ENCODE measurements around the gene FUT3. TPM values are rescaled to one million over a fixed set of nuclear protein-coding genes. Genes with fewer than 3 reads are reported as not detected.

FUT3 gene
- polyA plus RNA-seq, 3 donors: not detected

DNA sequence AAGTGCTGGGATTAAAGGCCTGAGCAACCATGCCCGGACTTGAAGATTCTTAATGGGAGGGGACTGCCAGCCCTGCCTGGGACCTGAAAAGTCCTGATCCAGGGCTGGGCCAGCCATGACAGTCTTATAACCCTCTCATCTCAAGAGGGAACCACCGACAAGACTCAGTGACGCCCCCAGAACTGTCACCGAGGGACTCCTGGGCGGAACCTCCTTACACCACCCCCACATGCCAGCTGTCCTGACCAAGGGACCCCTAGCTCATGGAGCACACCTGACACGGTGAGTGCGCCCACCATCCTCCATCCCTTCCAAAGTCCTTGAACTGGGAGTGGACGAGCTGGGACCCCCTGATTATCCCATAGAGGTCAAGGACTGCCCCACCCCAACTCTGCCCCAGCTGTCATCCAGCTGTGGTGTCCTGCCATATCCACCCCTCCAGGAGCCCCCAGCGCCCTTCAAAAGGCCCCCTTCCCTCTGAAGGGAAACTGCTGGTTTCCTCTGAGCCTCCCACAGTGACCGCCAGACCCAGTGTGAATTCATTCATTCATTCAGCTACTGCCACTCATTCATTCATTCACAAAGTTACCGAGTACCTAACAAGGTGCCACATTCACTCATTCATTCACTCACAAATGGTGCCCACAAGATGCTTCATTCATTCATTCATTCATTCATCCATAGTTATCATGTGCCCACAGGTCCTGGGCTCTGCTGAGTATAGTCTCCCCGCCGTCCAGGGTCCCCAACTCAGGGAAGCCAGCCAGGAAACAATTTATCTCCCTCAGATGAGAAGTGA lies 48.7 kb upstream of the FUT3 start:
- Mint-ChIP-seq H3K27me3 (ENCODE audit: low read depth in 3 of 3) (peaks cover 0 to 2% (median 0%) of the 10 kb centered on the region in 3 donors), H3K4me3 (no peak overlapping the region), H3K27ac (no peak overlapping the region), H3K9me3 (peaks cover 0 to 3% (median 0%) of the 10 kb centered on the region in 7 donors), H3K4me1 (peaks cover 14% of the 10 kb centered on the region), H3K36me3 (peaks cover 26 to 47% of the 10 kb centered on the region in 2 donors)
- no peak overlapping the region for H2AFZ ChIP-seq (ENCODE audit: insufficient read depth, low read depth, low read length, poor library complexity, severe bottlenecking)
- intact Hi-C loops (cut with micrococcal nuclease): loop anchor here (5.0 to 10.0 kb wide), 5 partner anchors 75 to 525 kb away; partner anchors contain the start of genes DUS3L (in 1 of the 2), HSD11B1L (in 1 of the 2), KHSRP (in 1 of the 2) and MICOS13 (in 1 of the 2)
- H3K4me2 ChIP-seq (replicated peaks; ENCODE audit: extremely low read depth, low read length, poor library complexity, severe bottlenecking): no peak overlapping the region
- no peak for DNase-seq
- peaks cover 29 to 30% of the 10 kb centered on the region in 2 donors for H3K36me3 ChIP-seq (replicated peaks in 1 of 2; ENCODE audit: control insufficient read depth in 1 of 2, insufficient read depth in 2 of 2, low read length in 2 of 2)
- TF ChIP-seq, protein P1, sequence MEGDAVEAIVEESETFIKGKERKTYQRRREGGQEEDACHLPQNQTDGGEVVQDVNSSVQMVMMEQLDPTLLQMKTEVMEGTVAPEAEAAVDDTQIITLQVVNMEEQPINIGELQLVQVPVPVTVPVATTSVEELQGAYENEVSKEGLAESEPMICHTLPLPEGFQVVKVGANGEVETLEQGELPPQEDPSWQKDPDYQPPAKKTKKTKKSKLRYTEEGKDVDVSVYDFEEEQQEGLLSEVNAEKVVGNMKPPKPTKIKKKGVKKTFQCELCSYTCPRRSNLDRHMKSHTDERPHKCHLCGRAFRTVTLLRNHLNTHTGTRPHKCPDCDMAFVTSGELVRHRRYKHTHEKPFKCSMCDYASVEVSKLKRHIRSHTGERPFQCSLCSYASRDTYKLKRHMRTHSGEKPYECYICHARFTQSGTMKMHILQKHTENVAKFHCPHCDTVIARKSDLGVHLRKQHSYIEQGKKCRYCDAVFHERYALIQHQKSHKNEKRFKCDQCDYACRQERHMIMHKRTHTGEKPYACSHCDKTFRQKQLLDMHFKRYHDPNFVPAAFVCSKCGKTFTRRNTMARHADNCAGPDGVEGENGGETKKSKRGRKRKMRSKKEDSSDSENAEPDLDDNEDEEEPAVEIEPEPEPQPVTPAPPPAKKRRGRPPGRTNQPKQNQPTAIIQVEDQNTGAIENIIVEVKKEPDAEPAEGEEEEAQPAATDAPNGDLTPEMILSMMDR (IDR thresholded peaks at IDR 0.05): no peak
- peaks cover 54% of the 10 kb centered on the region for H3K79me2 ChIP-seq (ENCODE audit: insufficient read depth, low read length)
- H3K9ac ChIP-seq (ENCODE audit: insufficient read depth, low read length, poor library complexity, severe bottlenecking): no peak overlapping the region
- no peaks in the 10 kb centered on the region for H3K27me3 ChIP-seq (ENCODE audit: control insufficient read depth in 2 of 2, insufficient read depth in 2 of 2, low read length in 2 of 2)
- H3K9me3 ChIP-seq (replicated peaks in 1 of 2; ENCODE audit: control insufficient read depth in 1 of 2, insufficient read depth in 1 of 2, low read length in 2 of 2): no peaks in the 10 kb centered on the region
- H3K4me3 ChIP-seq (replicated peaks in 1 of 3; ENCODE audit: low read depth in 2 of 3, low read length in 3 of 3): no peak overlapping the region
- peaks cover 44% of the 10 kb centered on the region for H4K20me1 ChIP-seq (ENCODE audit: insufficient read depth, low read length)
- WGBS (ENCODE audit: insufficient coverage): 91% methylated on average over 11 of the region's 13 CpGs
- H3K27ac ChIP-seq (ENCODE audit: low read depth in 1 of 2, low read length in 2 of 2): no peak overlapping the region
- peaks cover 10 to 12% of the 10 kb centered on the region in 2 donors for H3K4me1 ChIP-seq (ENCODE audit: control insufficient read depth in 1 of 2, insufficient read depth in 2 of 2, low read length in 2 of 2)

DNA sequence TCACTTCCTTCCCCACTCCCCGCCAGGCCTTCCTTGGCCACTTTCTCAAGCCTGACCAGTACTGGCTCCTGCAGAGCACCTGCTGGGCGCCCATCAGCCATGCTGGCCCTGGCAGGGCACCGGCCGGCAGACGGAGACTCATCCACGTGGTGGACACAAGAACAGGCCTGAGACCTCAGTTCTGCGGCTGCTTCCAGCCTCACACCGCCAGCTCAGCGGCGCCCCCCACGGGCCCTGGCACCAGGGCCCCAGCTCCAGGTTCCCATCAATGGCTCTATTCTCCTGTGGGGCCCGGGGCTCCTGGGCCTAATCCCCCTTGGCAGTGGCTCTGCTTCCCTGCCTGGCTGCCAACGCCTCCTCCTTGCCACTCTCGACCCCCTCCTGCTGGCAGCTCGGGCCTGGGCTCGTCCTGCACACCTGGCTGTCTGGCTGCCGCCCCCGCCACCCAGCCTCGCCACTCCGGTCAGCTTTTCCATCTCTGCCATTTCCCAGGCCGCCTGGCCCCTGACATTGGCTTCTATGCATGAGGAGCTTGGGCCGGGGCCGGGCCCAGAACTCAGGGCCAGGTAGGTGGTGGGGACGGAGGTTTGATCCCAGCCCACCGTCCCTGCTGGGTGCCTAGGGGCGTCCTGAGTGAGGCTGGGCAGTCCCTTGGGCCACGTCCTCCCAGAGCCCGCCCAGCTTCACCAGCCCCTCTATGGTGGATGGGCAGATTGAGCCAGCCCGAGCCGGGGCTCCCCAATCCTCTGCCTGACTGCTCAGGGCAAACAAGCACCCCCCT lies 46.1 kb upstream of the FUT3 start:
- no peaks in the 10 kb centered on the region for H3K9me3 Mint-ChIP-seq
- Histone ChIP-seq H3K4me3 (replicated peaks in 1 of 3; ENCODE audit: low read depth in 2 of 3, low read length in 3 of 3) (no peak overlapping the region), H4K20me1 (ENCODE audit: insufficient read depth, low read length) (peaks cover 44% of the 10 kb centered on the region), H3K27ac (ENCODE audit: low read depth in 1 of 2, low read length in 2 of 2) (no peak overlapping the region), H3K4me1 (ENCODE audit: control insufficient read depth in 1 of 2, insufficient read depth in 2 of 2, low read length in 2 of 2) (peaks cover 0 to 1% of the 10 kb centered on the region in 2 donors), H3K36me3 (replicated peaks in 1 of 2; ENCODE audit: control insufficient read depth in 1 of 2, insufficient read depth in 2 of 2, low read length in 2 of 2) (peaks cover 34 to 38% of the 10 kb centered on the region in 2 donors), H3K27me3 (ENCODE audit: control insufficient read depth in 2 of 2, insufficient read depth in 2 of 2, low read length in 2 of 2) (peaks cover 0 to 3% of the 10 kb centered on the region in 2 donors), H3K79me2 (ENCODE audit: insufficient read depth, low read length) (peaks cover 41% of the 10 kb centered on the region), H3K9ac (ENCODE audit: insufficient read depth, low read length, poor library complexity, severe bottlenecking) (no peak overlapping the region), H3K9me3 (replicated peaks in 1 of 2; ENCODE audit: control insufficient read depth in 1 of 2, insufficient read depth in 1 of 2, low read length in 2 of 2) (no peaks in the 10 kb centered on the region), H3K4me2 (replicated peaks; ENCODE audit: extremely low read depth, low read length, poor library complexity, severe bottlenecking) (no peak overlapping the region), H2AFZ (ENCODE audit: insufficient read depth, low read depth, low read length, poor library complexity, severe bottlenecking) (no peak overlapping the region)
- H3K36me3 Mint-ChIP-seq: peaks cover 28 to 52% of the 10 kb centered on the region in 2 donors
- DNase-seq: no peak
- TF ChIP-seq, protein P1 (IDR thresholded peaks at IDR 0.05): no peak
- WGBS (ENCODE audit: insufficient coverage): 98% methylated on average over 28 of the region's 30 CpGs
- H3K27ac Mint-ChIP-seq: peak overlapping the region in 1 of 7 donors; percentile 69
- peaks cover 5% of the 10 kb centered on the region for H3K4me1 Mint-ChIP-seq
- intact Hi-C loops (cut with micrococcal nuclease): no loop called here
- peaks cover 4 to 8% (median 6%) of the 10 kb centered on the region in 3 donors for H3K27me3 Mint-ChIP-seq (ENCODE audit: low read depth in 3 of 3)
- H3K4me3 Mint-ChIP-seq: no peak overlapping the region
